Neural crest cell (in vitro differentiated cells): ENCODE data around the gene PGM2. TPM values are rescaled to one million over a fixed set of nuclear protein-coding genes. Genes with fewer than 3 reads are reported as not detected.

ENCODE experiments used
- DNase-seq: peaks from one replicate; pipeline ENCODE4 v3.0.0; 2021; ENCODE audit warnings: low read depth, mixed read lengths, low spot score
- H3K27ac Mint-ChIP-seq: one replicate; pipeline ENCODE4 v1.8.0; 2021; ENCODE audit warnings: mild to moderate bottlenecking, mixed read lengths; ENCODE audit not compliant: unreplicated experiment
- H3K27me3 Mint-ChIP-seq: 2 replicates; pipeline ENCODE4 v1.8.0; 2021; ENCODE audit warnings: low read depth, mild to moderate bottlenecking, mixed read lengths
- H3K36me3 Mint-ChIP-seq: 2 replicates; pipeline ENCODE4 v1.8.0; 2021; ENCODE audit warnings: low read depth, mild to moderate bottlenecking, mixed read lengths
- H3K4me1 Mint-ChIP-seq: 2 replicates; pipeline ENCODE4 v1.8.0; 2021; ENCODE audit warnings: mixed read lengths
- H3K4me3 Mint-ChIP-seq: one replicate; pipeline ENCODE4 v1.8.0; 2021; ENCODE audit warnings: mild to moderate bottlenecking, mixed read lengths
- H3K9me3 Mint-ChIP-seq: 2 replicates; pipeline ENCODE4 v1.8.0; 2021; ENCODE audit warnings: mixed read lengths
- CTCF ChIP-seq: fragments of 200-600 bp; sonication (generic); conservative IDR thresholded peaks from 2 replicates; pipeline ENCODE4 v1.5.0; 2021; ENCODE audit warnings: antibody characterized with exemption, mild to moderate bottlenecking
- total RNA-seq: library from RNA; stranded (reverse); gene quantifications from 2 replicates; pipeline ENCODE4 v1.2.1, GENCODE V29; 2021

The PGM2 gene
- total RNA-seq, 1 donor from 2014 or later: 28.5 TPM

GRCh38 chr4:37902212-37902611 is 75.7 kb downstream of the PGM2 start:
- no peak for DNase-seq
- no peaks in the 10 kb centered on the region for H3K4me1 Mint-ChIP-seq
- H3K27ac Mint-ChIP-seq: no peak overlapping the region
- H3K9me3 Mint-ChIP-seq: no peaks in the 10 kb centered on the region
- no peak overlapping the region for H3K4me3 Mint-ChIP-seq
- no peak for TF ChIP-seq CTCF
- H3K27me3 Mint-ChIP-seq: peaks cover 11% of the 10 kb centered on the region
- H3K36me3 Mint-ChIP-seq: no peaks in the 10 kb centered on the region

- no peak for TF ChIP-seq CTCF
- no peaks in the 10 kb centered on the region for H3K4me1 Mint-ChIP-seq
- no peak for DNase-seq
- no peak overlapping the region for H3K4me3 Mint-ChIP-seq
- H3K9me3 Mint-ChIP-seq: no peaks in the 10 kb centered on the region
- peaks cover 6% of the 10 kb centered on the region for H3K27me3 Mint-ChIP-seq
- no peak overlapping the region for H3K27ac Mint-ChIP-seq
- H3K36me3 Mint-ChIP-seq: no peaks in the 10 kb centered on the region
Observed at GRCh38 chr4:37902738-37903693, 76.5 kb downstream of the PGM2 start.

DNA sequence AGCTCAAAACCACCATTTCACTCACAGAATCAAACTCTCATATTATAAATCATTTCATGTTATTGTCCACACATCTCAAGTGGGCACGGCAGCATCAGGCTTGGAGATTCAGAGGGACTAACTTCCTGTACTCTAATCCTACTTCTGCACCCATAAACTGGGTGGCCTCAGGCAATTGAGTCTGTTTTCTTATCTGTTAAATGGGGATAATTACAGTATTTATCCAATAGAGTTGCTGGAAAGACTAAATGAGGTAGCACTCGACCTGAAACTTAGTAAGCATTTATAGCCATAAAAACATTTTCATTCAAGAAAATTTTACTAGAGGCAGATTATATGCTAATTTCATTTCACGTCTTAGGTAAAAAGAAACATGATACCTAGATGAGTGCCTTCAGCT is 77.4 kb downstream of the PGM2 start:
- no peak for TF ChIP-seq CTCF
- H3K27ac Mint-ChIP-seq: no peak overlapping the region
- H3K36me3 Mint-ChIP-seq: no peaks in the 10 kb centered on the region
- peaks cover 5% of the 10 kb centered on the region for H3K4me1 Mint-ChIP-seq
- no peak overlapping the region for H3K4me3 Mint-ChIP-seq
- peaks cover 3% of the 10 kb centered on the region for H3K27me3 Mint-ChIP-seq
- DNase-seq: no peak
- no peaks in the 10 kb centered on the region for H3K9me3 Mint-ChIP-seq

GRCh38 chr4:37904824-37905223 is 78.3 kb downstream of the PGM2 start:
- Mint-ChIP-seq H3K4me1 (peaks cover 14% of the 10 kb centered on the region), H3K27me3 (peaks cover 3% of the 10 kb centered on the region), H3K4me3 (no peak overlapping the region), H3K27ac (no peak overlapping the region), H3K9me3 (no peaks in the 10 kb centered on the region), H3K36me3 (no peaks in the 10 kb centered on the region)
- no peak for TF ChIP-seq CTCF
- no peak for DNase-seq

- Mint-ChIP-seq H3K27me3 (peaks cover 3% of the 10 kb centered on the region), H3K9me3 (no peaks in the 10 kb centered on the region), H3K4me3 (no peak overlapping the region), H3K27ac (no peak overlapping the region), H3K36me3 (no peaks in the 10 kb centered on the region), H3K4me1 (peaks cover 14% of the 10 kb centered on the region)
- DNase-seq: no peak
- TF ChIP-seq CTCF: no peak
Observed at GRCh38 chr4:37905533-37906169, 79.2 kb downstream of the PGM2 start.
